WTC11 (cell line): ENCODE results near the gene HDAC7. TPM values are rescaled to one million over a fixed set of nuclear protein-coding genes. Genes with fewer than 3 reads are reported as not detected.

Source experiments
- ATAC-seq: fragments of 200-7000 bp; cut with Tn5 transposase; 2 replicates; pipeline ENCODE4 v1.10.0; 2021; ENCODE audit warnings: mild to moderate bottlenecking, moderate library complexity
- CTCF ChIA-PET: fragments of 300-600 bp; sonication (Branson Sonifier 250); formaldehyde crosslinking; loops from one replicate; lab custom pipeline; 2021; ENCODE audit warnings: antibody characterized with exemption; lab: Charles Lee
- POLR2A ChIA-PET: fragments of 350-600 bp; sonication (Branson Sonifier 250); formaldehyde crosslinking; loops from one replicate; lab custom pipeline; 2021; ENCODE audit warnings: antibody characterized with exemption; lab: Charles Lee
- DNase-seq: peaks from one replicate; pipeline ENCODE4 v3.0.0; 2021; ENCODE audit warnings: low spot score
- H3K27ac Mint-ChIP-seq: 2 replicates; pipeline ENCODE4 v1.8.0; 2021; ENCODE audit warnings: mixed read lengths
- H3K27me3 Mint-ChIP-seq: 2 replicates; pipeline ENCODE4 v1.8.0; 2021; ENCODE audit warnings: low read depth, mild to moderate bottlenecking, moderate library complexity, mixed read lengths
- H3K36me3 Mint-ChIP-seq: 2 replicates; pipeline ENCODE4 v1.8.0; 2021; ENCODE audit warnings: mixed read lengths
- H3K4me1 Mint-ChIP-seq: 2 replicates; pipeline ENCODE4 v1.8.0; 2022; ENCODE audit warnings: mixed read lengths
- H3K4me3 Mint-ChIP-seq: 2 replicates; pipeline ENCODE4 v1.8.0; 2021; ENCODE audit warnings: mild to moderate bottlenecking, moderate library complexity, mixed read lengths
- H3K9me3 Mint-ChIP-seq: 2 replicates; pipeline ENCODE4 v1.8.0; 2021; ENCODE audit warnings: mixed read lengths
- AR ChIP-seq: fragments of 250-450 bp; sonication (Bioruptor Pico); IDR thresholded peaks from 2 replicates; pipeline ENCODE4 v1.9.0; 2021; ENCODE audit warnings: mild to moderate bottlenecking
- ARID4B ChIP-seq: sonication (generic); formaldehyde crosslinking; IDR thresholded peaks from 2 replicates; pipeline ENCODE4 v1.8.0; 2023; ENCODE audit warnings: missing genetic modification reagents, mild to moderate bottlenecking, borderline replicate concordance
- ETV6 ChIP-seq: sonication (generic); formaldehyde crosslinking; IDR thresholded peaks from 2 replicates; pipeline ENCODE4 v1.8.1; 2022; ENCODE audit warnings: mild to moderate bottlenecking, missing genetic modification reagents
- FOXK1 ChIP-seq: sonication (generic); formaldehyde crosslinking; IDR thresholded peaks from 2 replicates; pipeline ENCODE4 v1.8.0; 2022; ENCODE audit warnings: mild to moderate bottlenecking, moderate library complexity, missing genetic modification reagents
- GRHL2 ChIP-seq: fragments of 250-450 bp; sonication (Bioruptor Pico); IDR thresholded peaks from 2 replicates; pipeline ENCODE4 v1.8.0; 2022; ENCODE audit warnings: mild to moderate bottlenecking, moderate library complexity; ENCODE audit not compliant: insufficient replicate concordance, severe bottlenecking
- GTF2I ChIP-seq: fragments of 250-450 bp; sonication (Bioruptor Pico); conservative IDR thresholded peaks from 2 replicates; pipeline ENCODE4 v1.4.0; 2021; ENCODE audit warnings: mild to moderate bottlenecking
- HMGA2 ChIP-seq: fragments of 250-450 bp; sonication (Bioruptor Pico); IDR thresholded peaks from 2 replicates; pipeline ENCODE4 v1.4.0; 2021; ENCODE audit warnings: mild to moderate bottlenecking, moderate library complexity
- HMGXB4 ChIP-seq: sonication (generic); formaldehyde crosslinking; IDR thresholded peaks from 2 replicates; pipeline ENCODE4 v1.8.1; 2023; ENCODE audit warnings: mild to moderate bottlenecking, moderate library complexity, missing genetic modification reagents
- NR1H2 ChIP-seq: sonication (generic); formaldehyde crosslinking; IDR thresholded peaks from 2 replicates; pipeline ENCODE4 v1.9.0; 2021; ENCODE audit warnings: mild to moderate bottlenecking, moderate library complexity, missing genetic modification reagents
- OVOL2 ChIP-seq: fragments of 250-450 bp; sonication (Bioruptor Pico); IDR thresholded peaks from 2 replicates; pipeline ENCODE4 v1.9.0; 2021; ENCODE audit warnings: mild to moderate bottlenecking, borderline replicate concordance
- PRRX2 ChIP-seq: fragments of 250-450 bp; sonication (Bioruptor Pico); IDR thresholded peaks from 2 replicates; pipeline ENCODE4 v1.8.0; 2021; ENCODE audit warnings: mild to moderate bottlenecking
- TEAD4 ChIP-seq: sonication (generic); formaldehyde crosslinking; IDR thresholded peaks from 2 replicates; pipeline ENCODE4 v1.8.0; 2022; ENCODE audit warnings: mild to moderate bottlenecking, missing genetic modification reagents
- TP53 ChIP-seq: sonication (generic); formaldehyde crosslinking; IDR thresholded peaks from 2 replicates; pipeline ENCODE4 v1.8.1; 2023; ENCODE audit warnings: mild to moderate bottlenecking, missing genetic modification reagents
- ZBTB21 ChIP-seq: sonication (generic); formaldehyde crosslinking; IDR thresholded peaks from 2 replicates; pipeline ENCODE4 v1.8.1; 2023; ENCODE audit warnings: mild to moderate bottlenecking, missing genetic modification reagents, borderline replicate concordance
- ZNF671 ChIP-seq: fragments of 250-450 bp; sonication (Bioruptor Pico); IDR thresholded peaks from 2 replicates; pipeline ENCODE4 v1.8.0; 2021; ENCODE audit warnings: mild to moderate bottlenecking
- total RNA-seq: library from RNA; stranded (reverse); gene quantifications from 3 replicates; pipeline ENCODE4 v1.2.3, GENCODE V29; 2021
- TF ChIP-seq, protein P1 (sequence below): fragments of 250-450 bp; sonication (Bioruptor Pico); IDR thresholded peaks from 2 replicates; pipeline ENCODE4 v2.1.2; 2022; ENCODE audit warnings: mild to moderate bottlenecking, moderate library complexity
- TF ChIP-seq, protein P2 (sequence below): fragments of 250-450 bp; sonication (Bioruptor Pico); conservative IDR thresholded peaks from 2 replicates; pipeline ENCODE4 v1.9.0; 2021; ENCODE audit warnings: mild to moderate bottlenecking
- TF ChIP-seq, protein P3 (sequence below): sonication (generic); formaldehyde crosslinking; IDR thresholded peaks from 2 replicates; pipeline ENCODE4 v1.8.0; 2023; ENCODE audit warnings: mild to moderate bottlenecking, missing genetic modification reagents
- TF ChIP-seq, protein P4 (sequence below): sonication (generic); formaldehyde crosslinking; IDR thresholded peaks from 2 replicates; pipeline ENCODE4 v1.8.1; 2023; ENCODE audit warnings: mild to moderate bottlenecking, missing genetic modification reagents, moderate library complexity

HDAC7 gene
- total RNA-seq, 1 experiment from 2014 or later, result 111 TPM

DNA sequence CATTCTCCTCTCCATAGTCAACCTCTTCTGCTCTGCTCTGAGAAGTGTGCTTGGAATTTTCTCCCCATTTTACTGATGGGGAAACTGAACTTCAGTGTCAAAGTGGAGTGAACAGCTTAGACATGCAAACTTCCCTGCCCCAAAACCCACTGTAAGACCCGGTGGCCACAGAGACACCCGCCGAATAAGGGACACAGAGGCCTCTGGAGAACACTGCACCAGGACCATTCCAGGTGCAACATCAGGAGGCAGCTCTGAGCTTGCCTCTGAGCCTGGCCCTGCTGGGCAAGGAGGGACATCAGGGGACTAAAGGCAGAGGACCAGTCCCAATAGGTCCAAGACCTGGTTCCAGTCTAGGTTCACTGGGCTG lies 1.7 kb downstream of the HDAC7 start (continued):
- TF ChIP-seq, protein P1, sequence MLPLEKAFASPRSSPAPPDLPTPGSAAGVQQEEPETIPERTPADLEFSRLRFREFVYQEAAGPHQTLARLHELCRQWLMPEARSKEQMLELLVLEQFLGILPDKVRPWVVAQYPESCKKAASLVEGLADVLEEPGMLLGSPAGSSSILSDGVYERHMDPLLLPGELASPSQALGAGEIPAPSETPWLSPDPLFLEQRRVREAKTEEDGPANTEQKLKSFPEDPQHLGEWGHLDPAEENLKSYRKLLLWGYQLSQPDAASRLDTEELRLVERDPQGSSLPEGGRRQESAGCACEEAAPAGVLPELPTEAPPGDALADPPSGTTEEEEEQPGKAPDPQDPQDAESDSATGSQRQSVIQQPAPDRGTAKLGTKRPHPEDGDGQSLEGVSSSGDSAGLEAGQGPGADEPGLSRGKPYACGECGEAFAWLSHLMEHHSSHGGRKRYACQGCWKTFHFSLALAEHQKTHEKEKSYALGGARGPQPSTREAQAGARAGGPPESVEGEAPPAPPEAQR (CRISPR knock-in tag), result no peak
- TF ChIP-seq OVOL2, result no peak
- no peak for TF ChIP-seq ZBTB21
- TF ChIP-seq ETV6 (CRISPR knock-in tag), result no peak
- no peak for TF ChIP-seq GRHL2

- Mint-ChIP-seq H3K4me1 (peaks cover 72% of the 10 kb centered on the region), H3K27ac (peak overlapping the region; percentile 81), H3K4me3 (peak overlapping the region; percentile 78), H3K36me3 (no peaks in the 10 kb centered on the region; the same call in 1 of the 2 replicates), H3K27me3 (peaks cover 7% of the 10 kb centered on the region), H3K9me3 (no peaks in the 10 kb centered on the region)
- ChIA-PET POLR2A (interaction anchor here (0.6 to 1.5 kb wide), 5 partner anchors 9 to 918 kb away, joined by 3 to 4 read pairs (median 3); no protein-coding TSS in a partner anchor), CTCF (interaction anchor here (0.7 to 7.6 kb wide), 13 partner anchors 10 to 125 kb away, joined by 3 to 134 read pairs (median 5); partner anchors contain the start of gene RAPGEF3)
- no peak for ATAC-seq
- no peak for DNase-seq
- no peak for TF ChIP-seq NR1H2 (CRISPR knock-in tag)
- TF ChIP-seq PRRX2, result no peak
- TF ChIP-seq FOXK1 (CRISPR knock-in tag), result no peak
- TF ChIP-seq, protein P2, sequence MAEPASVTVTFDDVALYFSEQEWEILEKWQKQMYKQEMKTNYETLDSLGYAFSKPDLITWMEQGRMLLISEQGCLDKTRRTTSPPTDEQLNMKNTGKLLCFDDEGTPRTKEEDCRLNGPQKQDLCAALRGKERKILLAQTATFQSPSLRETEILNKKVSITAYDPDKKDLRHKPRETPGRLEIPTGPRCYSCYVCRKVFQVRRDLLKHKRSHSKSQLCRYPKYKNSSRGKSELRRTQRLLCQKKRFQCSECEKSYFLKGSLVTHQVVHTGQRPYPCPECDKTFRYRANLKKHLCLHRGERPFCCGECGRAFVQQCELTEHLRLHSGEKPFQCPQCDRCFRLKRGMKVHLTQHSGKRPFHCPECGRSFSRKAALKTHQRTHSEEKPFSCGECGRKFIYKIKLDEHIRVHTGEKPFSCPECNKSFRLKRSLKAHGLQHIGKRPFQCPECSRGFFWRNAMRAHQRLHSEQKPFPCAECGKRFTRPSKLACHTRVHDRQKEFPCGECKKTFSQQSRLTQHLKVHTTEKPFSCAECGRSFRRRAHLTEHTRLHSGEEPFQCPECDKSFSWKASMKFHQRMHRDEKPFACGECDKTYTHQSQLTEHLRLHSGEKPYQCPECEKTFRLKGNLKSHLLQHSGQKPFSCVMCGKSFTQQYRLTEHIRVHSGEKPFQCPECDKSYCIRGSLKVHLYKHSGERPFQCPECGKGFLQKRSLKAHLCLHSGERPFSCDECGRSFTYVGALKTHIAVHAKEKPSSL, result no peak
- no peak for TF ChIP-seq TP53 (CRISPR knock-in tag)
- TF ChIP-seq HMGA2 (CRISPR knock-in tag), result no peak
- no peak for TF ChIP-seq AR
- TF ChIP-seq GTF2I (CRISPR knock-in tag), result no peak
- no peak for TF ChIP-seq HMGXB4 (CRISPR knock-in tag)
- TF ChIP-seq ARID4B (CRISPR knock-in tag), result no peak
- TF ChIP-seq, protein P3, sequence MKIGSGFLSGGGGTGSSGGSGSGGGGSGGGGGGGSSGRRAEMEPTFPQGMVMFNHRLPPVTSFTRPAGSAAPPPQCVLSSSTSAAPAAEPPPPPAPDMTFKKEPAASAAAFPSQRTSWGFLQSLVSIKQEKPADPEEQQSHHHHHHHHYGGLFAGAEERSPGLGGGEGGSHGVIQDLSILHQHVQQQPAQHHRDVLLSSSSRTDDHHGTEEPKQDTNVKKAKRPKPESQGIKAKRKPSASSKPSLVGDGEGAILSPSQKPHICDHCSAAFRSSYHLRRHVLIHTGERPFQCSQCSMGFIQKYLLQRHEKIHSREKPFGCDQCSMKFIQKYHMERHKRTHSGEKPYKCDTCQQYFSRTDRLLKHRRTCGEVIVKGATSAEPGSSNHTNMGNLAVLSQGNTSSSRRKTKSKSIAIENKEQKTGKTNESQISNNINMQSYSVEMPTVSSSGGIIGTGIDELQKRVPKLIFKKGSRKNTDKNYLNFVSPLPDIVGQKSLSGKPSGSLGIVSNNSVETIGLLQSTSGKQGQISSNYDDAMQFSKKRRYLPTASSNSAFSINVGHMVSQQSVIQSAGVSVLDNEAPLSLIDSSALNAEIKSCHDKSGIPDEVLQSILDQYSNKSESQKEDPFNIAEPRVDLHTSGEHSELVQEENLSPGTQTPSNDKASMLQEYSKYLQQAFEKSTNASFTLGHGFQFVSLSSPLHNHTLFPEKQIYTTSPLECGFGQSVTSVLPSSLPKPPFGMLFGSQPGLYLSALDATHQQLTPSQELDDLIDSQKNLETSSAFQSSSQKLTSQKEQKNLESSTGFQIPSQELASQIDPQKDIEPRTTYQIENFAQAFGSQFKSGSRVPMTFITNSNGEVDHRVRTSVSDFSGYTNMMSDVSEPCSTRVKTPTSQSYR (CRISPR knock-in tag), result no peak
- no peak for TF ChIP-seq TEAD4
- TF ChIP-seq, protein P4, sequence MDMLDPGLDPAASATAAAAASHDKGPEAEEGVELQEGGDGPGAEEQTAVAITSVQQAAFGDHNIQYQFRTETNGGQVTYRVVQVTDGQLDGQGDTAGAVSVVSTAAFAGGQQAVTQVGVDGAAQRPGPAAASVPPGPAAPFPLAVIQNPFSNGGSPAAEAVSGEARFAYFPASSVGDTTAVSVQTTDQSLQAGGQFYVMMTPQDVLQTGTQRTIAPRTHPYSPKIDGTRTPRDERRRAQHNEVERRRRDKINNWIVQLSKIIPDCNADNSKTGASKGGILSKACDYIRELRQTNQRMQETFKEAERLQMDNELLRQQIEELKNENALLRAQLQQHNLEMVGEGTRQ, result no peak
- TF ChIP-seq ZNF671 (CRISPR knock-in tag), result no peak
- no peak for TF ChIP-seq OVOL2
Measured at GRCh38 chr12:47817272-47818006, 2.3 kb downstream of the HDAC7 start.
